GM23338 (cell line): ENCODE results near the gene APBA2. TPM values are rescaled to one million over a fixed set of nuclear protein-coding genes. Genes with fewer than 3 reads are reported as not detected.

Source experiments
- ATAC-seq: fragments of 200-7000 bp; cut with Tn5 transposase; 3 replicates; pipeline ENCODE4 v1.9.1; 2020
- DNase-seq: peaks from one replicate; pipeline ENCODE4 v3.0.0-alpha.2; 2015; ENCODE audit warnings: low spot score
- H2AFZ ChIP-seq: fragments of 200-600 bp; sonication (generic); 2 replicates; pipeline ENCODE4 v1.8.0; 2016; ENCODE audit warnings: antibody characterized with exemption, mild to moderate bottlenecking, moderate library complexity
- H3F3A ChIP-seq: fragments of 200-600 bp; sonication (generic); replicated peaks from 2 replicates; pipeline ENCODE4 v1.8.0; 2017; ENCODE audit warnings: antibody characterized with exemption, mixed run types, low read depth
- H3K27ac ChIP-seq: fragments of 200-600 bp; sonication (generic); 2 replicates; pipeline ENCODE4 v1.6.1; 2016; ENCODE audit warnings: low read depth
- H3K27me3 ChIP-seq: fragments of 200-600 bp; sonication (generic); 2 replicates; pipeline ENCODE4 v1.8.0; 2016; ENCODE audit warnings: mild to moderate bottlenecking, mixed run types, moderate library complexity; ENCODE audit not compliant: insufficient read depth
- H3K36me3 ChIP-seq: fragments of 200-600 bp; sonication (generic); 2 replicates; pipeline ENCODE4 v1.8.0; 2016; ENCODE audit warnings: mild to moderate bottlenecking; ENCODE audit not compliant: insufficient read depth
- H3K4me1 ChIP-seq: fragments of 200-600 bp; sonication (generic); 2 replicates; pipeline ENCODE4 v1.8.0; 2016; ENCODE audit warnings: mild to moderate bottlenecking, moderate library complexity; ENCODE audit not compliant: insufficient read depth
- H3K4me2 ChIP-seq: fragments of 200-600 bp; sonication (generic); 2 replicates; pipeline ENCODE4 v1.7.1; 2017; ENCODE audit warnings: mixed run types
- H3K4me3 ChIP-seq: fragments of 200-600 bp; sonication (generic); 2 replicates; pipeline ENCODE4 v1.6.1; 2016; ENCODE audit warnings: mixed run types
- H3K79me2 ChIP-seq: fragments of 200-600 bp; sonication (generic); replicated peaks from 2 replicates; pipeline ENCODE4 v1.8.0; 2017; ENCODE audit warnings: mild to moderate bottlenecking; ENCODE audit not compliant: insufficient read depth
- H3K9me2 ChIP-seq: fragments of 200-600 bp; sonication (generic); 2 replicates; pipeline ENCODE4 v1.8.0; 2017; ENCODE audit not compliant: insufficient read depth
- H4K20me1 ChIP-seq: fragments of 200-600 bp; sonication (generic); replicated peaks from 2 replicates; pipeline ENCODE4 v1.8.0; 2017; ENCODE audit warnings: mild to moderate bottlenecking; ENCODE audit not compliant: insufficient read depth
- H3K27ac Mint-ChIP-seq: 2 replicates; pipeline ENCODE4 v1.8.0; 2020; ENCODE audit warnings: inconsistent platforms, mild to moderate bottlenecking, moderate library complexity, mixed read lengths
- H3K27me3 Mint-ChIP-seq: 3 replicates; pipeline ENCODE4 v1.8.0; 2022; ENCODE audit warnings: low read depth, mild to moderate bottlenecking, moderate library complexity, mixed read lengths, inconsistent platforms; ENCODE audit not compliant: insufficient read depth, poor library complexity
- H3K36me3 Mint-ChIP-seq: 3 replicates; pipeline ENCODE4 v1.8.0; 2021; ENCODE audit warnings: low read depth, mild to moderate bottlenecking, inconsistent platforms, moderate library complexity, mixed read lengths
- H3K4me1 Mint-ChIP-seq: 3 replicates; pipeline ENCODE4 v1.8.0; 2020; ENCODE audit warnings: mild to moderate bottlenecking, inconsistent platforms, mixed read lengths
- H3K4me3 Mint-ChIP-seq: 3 replicates; pipeline ENCODE4 v1.8.0; 2021; ENCODE audit warnings: moderate library complexity, mild to moderate bottlenecking, inconsistent platforms, mixed read lengths
- H3K9me3 Mint-ChIP-seq: 3 replicates; pipeline ENCODE4 v1.8.0; 2020; ENCODE audit warnings: moderate library complexity, mild to moderate bottlenecking, inconsistent platforms, mixed read lengths
- CREB1 ChIP-seq: fragments of 250-450 bp; sonication (Bioruptor Pico); IDR thresholded peaks from 2 replicates; pipeline ENCODE4 v1.5.0; 2020; ENCODE audit warnings: low read depth, mild to moderate bottlenecking, moderate library complexity
- CTCF ChIP-seq, 2 experiments: fragments of 200-600 bp in 1 of 2; sonication (generic) in 1 of 2; conservative IDR thresholded peaks; 2 replicates each; pipeline versions ENCODE4 v1.5.1 to v1.6.1; 2016 to 2017; ENCODE audit warnings: antibody characterized with exemption in 2 of 2, low read depth in 2 of 2, mild to moderate bottlenecking in 2 of 2, moderate library complexity in 1 of 2
- ETS1 ChIP-seq: IDR thresholded peaks from 2 replicates; pipeline ENCODE4 v1.6.1; 2016; ENCODE audit warnings: antibody characterized with exemption
- EZH2 ChIP-seq: fragments of 200-600 bp; sonication (generic); IDR thresholded peaks from one replicate; pipeline ENCODE4 v1.8.0; 2017; ENCODE audit warnings: antibody characterized with exemption, mild to moderate bottlenecking, low read depth; ENCODE audit not compliant: unreplicated experiment
- EZH2phosphoT487 ChIP-seq: fragments of 200-600 bp; sonication (generic); IDR thresholded peaks from one replicate; pipeline ENCODE4 v1.8.1; 2018; ENCODE audit warnings: antibody characterized with exemption; ENCODE audit not compliant: unreplicated experiment
- JUNB ChIP-seq: IDR thresholded peaks from one replicate; pipeline ENCODE4 v1.6.1; 2016; ENCODE audit warnings: antibody characterized with exemption; ENCODE audit not compliant: unreplicated experiment
- NANOG ChIP-seq: IDR thresholded peaks from 2 replicates; pipeline ENCODE4 v1.6.1; 2016; ENCODE audit warnings: antibody characterized with exemption, borderline replicate concordance
- POLR2AphosphoS5 ChIP-seq: IDR thresholded peaks from 2 replicates; pipeline ENCODE4 v1.6.1; 2016; ENCODE audit warnings: antibody characterized with exemption, low read depth
- REST ChIP-seq: IDR thresholded peaks from one replicate; pipeline ENCODE4 v1.6.1; 2018; ENCODE audit warnings: antibody characterized with exemption; ENCODE audit not compliant: unreplicated experiment
- STAT1 ChIP-seq: IDR thresholded peaks from one replicate; pipeline ENCODE4 v1.6.1; 2016; ENCODE audit warnings: antibody characterized with exemption; ENCODE audit not compliant: unreplicated experiment
- ZNF114 ChIP-seq: fragments of 250-450 bp; sonication (Bioruptor Pico); IDR thresholded peaks from 2 replicates; pipeline ENCODE4 v1.5.0; 2020; ENCODE audit warnings: mild to moderate bottlenecking, moderate library complexity
- ZNF331 ChIP-seq: fragments of 250-450 bp; sonication (Bioruptor Pico); IDR thresholded peaks from 2 replicates; pipeline ENCODE4 v1.5.0; 2020; ENCODE audit warnings: low read depth, mild to moderate bottlenecking, moderate library complexity
- polyA plus RNA-seq: library from polyadenylated mRNA; unstranded; fragments of >200 nt; fragmentation: Nextera tagmentation; extraction: Ambion mirVana; gene quantifications from 2 replicates; pipeline ENCODE4 v1.2.1, GENCODE V29; 2016
- total RNA-seq: library from RNA; depleted of rRNA; stranded (reverse); fragments of >200 nt; shearing (Covaris generic); gene quantifications from 2 replicates; pipeline ENCODE4 v1.2.3, GENCODE V29; 2014

APBA2 gene
- total and polyA plus RNA-seq, 2 experiments from 2014 or later: 5.9 to 24.7 TPM

GRCh38 chr15:29090617-29091466, 205.1 kb downstream of the APBA2 start:
- TF ChIP-seq ETS1 (no peak), CTCF (conservative IDR thresholded peaks at IDR 0.05; ENCODE audit: low read depth in 2 of 2) (peak; percentile 84 to 87)

GRCh38 chr15:29091666-29092065, 205.9 kb downstream of the APBA2 start:
- H3K27ac ChIP-seq: no peak overlapping the region
- H3K4me1 ChIP-seq: no peaks in the 10 kb centered on the region; the same call in 1 of the 2 replicates
- no peaks in the 10 kb centered on the region for H3K79me2 ChIP-seq
- no peak overlapping the region for H3K4me3 Mint-ChIP-seq
- no peaks in the 10 kb centered on the region for H3K27me3 ChIP-seq
- H3K36me3 ChIP-seq: no peaks in the 10 kb centered on the region
- peaks cover 15% of the 10 kb centered on the region for H3K27me3 Mint-ChIP-seq
- DNase-seq (no peak), ATAC-seq (no peak)
- H2AFZ ChIP-seq: no peak overlapping the region
- H3K4me1 Mint-ChIP-seq: peaks cover 15% of the 10 kb centered on the region
- H3K9me2 ChIP-seq: no peaks in the 10 kb centered on the region
- no peak overlapping the region for H3K4me2 ChIP-seq
- no peaks in the 10 kb centered on the region for H3F3A ChIP-seq
- H4K20me1 ChIP-seq: no peaks in the 10 kb centered on the region
- no peak overlapping the region for H3K27ac Mint-ChIP-seq
- no peaks in the 10 kb centered on the region for H3K9me3 Mint-ChIP-seq
- H3K4me3 ChIP-seq: no peak overlapping the region
- H3K36me3 Mint-ChIP-seq: no peaks in the 10 kb centered on the region
- TF ChIP-seq CREB1 (CRISPR knock-in tag) (no peak), EZH2 (no peak), JUNB (no peak), NANOG (no peak), REST (no peak), CTCF (conservative IDR thresholded peaks at IDR 0.05; ENCODE audit: low read depth in 2 of 2) (no peak), ZNF331 (CRISPR knock-in tag) (no peak), EZH2phosphoT487 (no peak), ZNF114 (CRISPR knock-in tag) (no peak), STAT1 (no peak), POLR2AphosphoS5 (no peak)

More at GRCh38 chr15:29090617-29091466, 205.1 kb downstream of the APBA2 start:
- no peak overlapping the region for H2AFZ ChIP-seq
- H3K4me3 Mint-ChIP-seq: no peak overlapping the region
- DNase-seq (peak; percentile 78), ATAC-seq (peak; percentile 83)
- 0 out of 2 replicates have a peak, but pooled peaks cover 4% of the 10 kb centered on the region for H3K9me2 ChIP-seq
- peaks cover 15% of the 10 kb centered on the region for H3K27me3 Mint-ChIP-seq
- H3K4me1 ChIP-seq: no peaks in the 10 kb centered on the region; the same call in 1 of the 2 replicates
- no peak overlapping the region for H3K4me3 ChIP-seq
- no peak overlapping the region for H3K27ac Mint-ChIP-seq
- no peaks in the 10 kb centered on the region for H3K27me3 ChIP-seq
- no peaks in the 10 kb centered on the region for H3K9me3 Mint-ChIP-seq
- H3K79me2 ChIP-seq: no peaks in the 10 kb centered on the region
- no peaks in the 10 kb centered on the region for H3K36me3 Mint-ChIP-seq
- H3K36me3 ChIP-seq: no peaks in the 10 kb centered on the region
- H3K4me2 ChIP-seq: no peak overlapping the region
- no peaks in the 10 kb centered on the region for H3F3A ChIP-seq
- no peak overlapping the region for H3K27ac ChIP-seq
- peaks cover 9% of the 10 kb centered on the region for H3K4me1 Mint-ChIP-seq
- H4K20me1 ChIP-seq: no peaks in the 10 kb centered on the region
